AG04450 (cell line): ENCODE results near the gene XYLT1. TPM values are rescaled to one million over a fixed set of nuclear protein-coding genes. Genes with fewer than 3 reads are reported as not detected.

Source experiments
- CTCF ChIA-PET: fragments of 300-600, 350-600 bp; formaldehyde crosslinking; extraction: SDS; loops from one replicate; lab custom pipeline; 2022; ENCODE audit warnings: antibody characterized with exemption, inconsistent platforms; lab: Charles Lee
- POLR2A ChIA-PET: fragments of 350-600 bp; formaldehyde crosslinking; extraction: SDS; loops from one replicate; lab custom pipeline; 2021; ENCODE audit warnings: antibody characterized with exemption, inconsistent platforms; lab: Yijun Ruan, JAX
- DNase-seq: peaks from one replicate; pipeline ENCODE4 v3.0.0-alpha.2; 2011; ENCODE audit warnings: low read depth, low spot score
- H3K27ac ChIP-seq: one replicate; pipeline ENCODE4 v1.5.1; 2012; ENCODE audit warnings: low read depth, low read length, control low read depth
- H3K27me3 ChIP-seq: one replicate; pipeline ENCODE4 v1.6.0; 2012; ENCODE audit warnings: low read length; ENCODE audit not compliant: control insufficient read depth, insufficient read depth
- H3K4me3 ChIP-seq: 2 replicates; pipeline ENCODE4 v1.5.1; 2011; ENCODE audit warnings: mild to moderate bottlenecking, low read depth, low read length, control low read depth
- H3K9me3 ChIP-seq: 2 replicates; pipeline ENCODE4 v1.5.1; 2012; ENCODE audit warnings: low read length; ENCODE audit not compliant: control insufficient read depth, insufficient read depth
- CTCF ChIP-seq: IDR thresholded peaks from 2 replicates; pipeline ENCODE4 v1.5.1; 2011; ENCODE audit warnings: low read depth, low read length, control low read depth, inconsistent platforms
- polyA plus RNA-seq: library from polyadenylated mRNA; depleted of rRNA; stranded (reverse); fragments of >200 nt; gene quantifications from 2 replicates; pipeline ENCODE4 v1.2.3, GENCODE V29; 2011

The XYLT1 gene
- polyA plus RNA-seq, 1 experiment = 6.7 TPM

GRCh38 chr16:17333229-17333628, 137.5 kb downstream of the XYLT1 start:
- Histone ChIP-seq H3K27ac (no peak overlapping the region), H3K4me3 (no peak overlapping the region), H3K27me3 (no peaks in the 10 kb centered on the region), H3K9me3 (no peaks in the 10 kb centered on the region)
- CTCF ChIA-PET = interaction anchor here (0.7 kb wide), 1 partner anchor 246 kb away, joined by 3 read pairs; no protein-coding TSS in a partner anchor
- no peak for TF ChIP-seq CTCF
- no peak for DNase-seq
- POLR2A ChIA-PET = no interaction called here

GRCh38 chr16:17331991-17332390, 138.8 kb downstream of the XYLT1 start:
- Histone ChIP-seq H3K27me3 (no peaks in the 10 kb centered on the region), H3K27ac (no peak overlapping the region), H3K9me3 (no peaks in the 10 kb centered on the region), H3K4me3 (no peak overlapping the region)
- no peak for TF ChIP-seq CTCF
- ChIA-PET POLR2A (no interaction called here), CTCF (no interaction called here)
- DNase-seq = no peak

GRCh38 chr16:17331071-17331607, 139.6 kb downstream of the XYLT1 start:
- ChIA-PET CTCF (no interaction called here), POLR2A (no interaction called here)
- DNase-seq = no peak
- Histone ChIP-seq H3K9me3 (no peaks in the 10 kb centered on the region), H3K27me3 (no peaks in the 10 kb centered on the region), H3K27ac (no peak overlapping the region), H3K4me3 (no peak overlapping the region)
- no peak for TF ChIP-seq CTCF

DNA sequence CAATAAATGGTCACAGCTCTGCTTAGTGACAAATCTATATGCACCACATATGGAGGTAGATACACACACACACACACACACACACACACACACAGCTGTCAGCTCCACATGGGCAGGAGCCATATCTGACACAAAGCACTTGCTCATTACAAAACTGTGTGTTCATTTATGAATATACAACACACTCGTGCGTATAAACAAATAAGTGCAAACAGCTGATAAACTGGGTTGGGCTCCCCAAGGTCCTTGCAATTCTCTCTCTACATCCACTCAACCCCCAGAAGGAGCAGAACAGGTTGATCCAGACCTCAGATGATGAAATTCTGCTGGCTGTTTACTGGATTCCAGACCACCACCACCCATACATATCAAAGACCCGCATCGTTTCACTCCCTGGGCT, 140.7 kb downstream of the XYLT1 start:
- Histone ChIP-seq H3K4me3 (no peak overlapping the region), H3K27me3 (no peaks in the 10 kb centered on the region), H3K27ac (no peak overlapping the region), H3K9me3 (no peaks in the 10 kb centered on the region)
- ChIA-PET POLR2A (no interaction called here), CTCF (no interaction called here)
- TF ChIP-seq CTCF = no peak
- no peak for DNase-seq

DNA sequence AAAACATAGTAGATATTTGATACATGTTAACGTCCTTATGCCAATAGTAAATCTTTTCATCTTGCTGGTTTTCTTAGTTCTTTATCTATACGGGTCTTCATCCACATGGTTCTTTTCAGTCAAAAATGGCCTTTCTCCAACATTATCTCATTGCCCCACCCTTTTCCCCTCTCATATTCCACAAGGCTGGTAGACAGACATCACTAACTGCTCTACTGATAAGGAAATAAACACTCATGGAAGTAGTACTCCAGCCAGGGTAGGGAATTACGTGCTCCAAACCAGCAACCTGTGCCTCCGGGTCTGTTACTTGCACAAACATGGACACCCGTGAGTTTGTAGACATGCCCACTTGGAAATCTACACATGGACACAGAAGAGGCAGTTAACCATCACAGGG, 141.4 kb downstream of the XYLT1 start:
- POLR2A ChIA-PET = no interaction called here
- H3K4me3 ChIP-seq = no peak overlapping the region
- CTCF ChIA-PET = no interaction called here
- H3K9me3 ChIP-seq = no peaks in the 10 kb centered on the region
- no peak for TF ChIP-seq CTCF
- no peak for DNase-seq
- no peaks in the 10 kb centered on the region for H3K27me3 ChIP-seq
- H3K27ac ChIP-seq = no peak overlapping the region
